Body of pancreas (tissue), 4 donors: ENCODE data around the gene KAT6B. TPM values are rescaled to one million over a fixed set of nuclear protein-coding genes. Genes with fewer than 3 reads are reported as not detected.
"Not testable (repeated sequence)": the region's sequence is repeated elsewhere in the genome, so short reads cannot be mapped to it uniquely, and the experiment has no call there.

Experiments used
- ATAC-seq: fragments of 150-250 bp; one replicate; pipeline ENCODE4 v1.9.1; 2016
- DNase-seq, 4 donors: peaks; one replicate each; pipeline ENCODE4 v3.0.0-alpha.2; 2019
- H3K27ac ChIP-seq, 4 donors: fragments of 200-600 bp; sonication (generic); 1 replicate in 3 of 4; 2 replicates in 1 of 4; pipeline versions ENCODE4 v1.5.1 to v1.6.1; 2016 to 2019; ENCODE audit warnings: mild to moderate bottlenecking in 1 of 4, mixed read lengths in 1 of 4, moderate library complexity in 1 of 4
- H3K27me3 ChIP-seq, 2 donors: fragments of 200-600 bp; sonication (generic); one replicate each; pipeline ENCODE4 v1.6.0; 2016; ENCODE audit warnings: mild to moderate bottlenecking in 1 of 2
- H3K36me3 ChIP-seq, 2 donors: fragments of 200-600 bp; sonication (generic); replicated peaks in 1 of 2; 2 replicates each; pipeline ENCODE4 v1.5.1; 2016; ENCODE audit warnings: low read depth in 2 of 2; ENCODE audit not compliant: insufficient read depth in 1 of 2
- H3K4me1 ChIP-seq: fragments of 200-600 bp; sonication (generic); one replicate; pipeline ENCODE4 v1.6.0; 2016
- H3K4me3 ChIP-seq, 2 donors: fragments of 200-600 bp; sonication (generic); 1 replicate in 1 of 2; 2 replicates in 1 of 2; pipeline ENCODE4 v1.5.1; 2016 to 2019
- H3K9me3 ChIP-seq, 3 donors: fragments of 200-600 bp; sonication (generic); 1 replicate in 2 of 3; 2 replicates in 1 of 3; pipeline ENCODE4 v1.5.1; 2016
- CTCF ChIP-seq, 7 experiments: fragments of 450-650 bp in 4 of 7; fragments of 200-600 bp in 3 of 7; sonication (generic) in 3 of 7; IDR thresholded peaks; one replicate each; pipeline ENCODE4 v1.5.1; 2016 to 2019; ENCODE audit warnings: antibody characterized with exemption in 7 of 7
- POLR2A ChIP-seq, 3 donors: fragments of 450-650 bp; IDR thresholded peaks; one replicate each; pipeline ENCODE4 v1.6.1; 2016; ENCODE audit warnings: antibody characterized with exemption in 3 of 3, mild to moderate bottlenecking in 2 of 3
- WGBS, 2 donors: methylation state at CpG; one replicate each; pipeline ENCODE4 v1.1.5; 2017; 5-methylcytosine and 5-hydroxymethylcytosine counted together
- intact Hi-C: fragments of 100-400 bp; cut with DNase I; formaldehyde crosslinking; loops from one replicate; pipeline ENCODE4 v1.15.1; 2023
- total RNA-seq, 2 donors: library from RNA; depleted of rRNA; stranded (reverse); fragments of >200 nt; gene quantifications; one replicate each; pipeline ENCODE4 v1.1.0, GENCODE V29; 2016

Gene KAT6B
- total RNA-seq, 2 donors from 2014 or later: 39.9 to 45.9 TPM

- Histone ChIP-seq H3K9me3 (no peaks in the 10 kb centered on the region), H3K27ac (no peak overlapping the region), H3K4me3 (no peak overlapping the region), H3K4me1 (peaks cover 5% of the 10 kb centered on the region), H3K27me3 (no peaks in the 10 kb centered on the region), H3K36me3 (no peaks in the 10 kb centered on the region)
- TF ChIP-seq POLR2A (IDR thresholded peaks at IDR 0.05) (no peak), CTCF (IDR thresholded peaks at IDR 0.05) (no peak)
- intact Hi-C loops: no loop called here
- 77 to 93% methylated on average over 5 of the region's 5 CpGs for WGBS, 2 donors
- DNase-seq: no peak
- no peak for ATAC-seq
Measured at GRCh38 chr10:74787457-74787856, 38.9 kb upstream of the KAT6B start.

GRCh38 chr10:74791979-74792378, 34.4 kb upstream of the KAT6B start:
- H3K36me3 ChIP-seq, H3K4me3 ChIP-seq, H3K4me1 ChIP-seq, H3K27ac ChIP-seq, H3K9me3 ChIP-seq, DNase-seq, ATAC-seq, intact Hi-C loops, H3K27me3 ChIP-seq: not testable (repeated sequence)
- WGBS, 2 donors: 91 to 98% methylated on average over 5 of the region's 5 CpGs

GRCh38 chr10:74792726-74793125, 33.7 kb upstream of the KAT6B start:
- H3K27me3 ChIP-seq: no peaks in the 10 kb centered on the region
- TF ChIP-seq POLR2A (IDR thresholded peaks at IDR 0.05): no peak
- TF ChIP-seq CTCF (IDR thresholded peaks at IDR 0.05): no peak

GRCh38 chr10:74793240-74793639, 33.2 kb upstream of the KAT6B start:
- H3K9me3 ChIP-seq, H3K4me1 ChIP-seq, intact Hi-C loops, H3K36me3 ChIP-seq, H3K27me3 ChIP-seq, H3K27ac ChIP-seq, ATAC-seq, DNase-seq, H3K4me3 ChIP-seq: not testable (repeated sequence)
- 95 to 100% methylated on average over 1 of the region's 1 CpG for WGBS, 2 donors

More at GRCh38 chr10:74792726-74793125, 33.7 kb upstream of the KAT6B start:
- no peak for DNase-seq
- Histone ChIP-seq H3K4me3 (no peak overlapping the region), H3K9me3 (no peaks in the 10 kb centered on the region), H3K36me3 (no peaks in the 10 kb centered on the region), H3K4me1 (no peaks in the 10 kb centered on the region), H3K27ac (no peak overlapping the region)
- no peak for ATAC-seq
- intact Hi-C loops: no loop called here

GRCh38 chr10:74794531-74794930, 31.9 kb upstream of the KAT6B start:
- no peak for ATAC-seq
- intact Hi-C loops: no loop called here
- 71 to 73% methylated on average over 1 of the region's 1 CpG for WGBS, 2 donors
- no peak overlapping the region for H3K27ac ChIP-seq
- TF ChIP-seq CTCF (IDR thresholded peaks at IDR 0.05) (no peak), POLR2A (IDR thresholded peaks at IDR 0.05) (no peak)
- no peak overlapping the region for H3K4me3 ChIP-seq
- H3K9me3 ChIP-seq: no peaks in the 10 kb centered on the region
- no peaks in the 10 kb centered on the region for H3K27me3 ChIP-seq
- H3K4me1 ChIP-seq: no peaks in the 10 kb centered on the region
- no peak for DNase-seq
- no peaks in the 10 kb centered on the region for H3K36me3 ChIP-seq

- Histone ChIP-seq H3K4me3 (no peak overlapping the region), H3K36me3 (no peaks in the 10 kb centered on the region), H3K9me3 (no peaks in the 10 kb centered on the region), H3K4me1 (no peaks in the 10 kb centered on the region), H3K27me3 (no peaks in the 10 kb centered on the region), H3K27ac (no peak overlapping the region)
- 88 to 100% methylated on average over 1 of the region's 1 CpG for WGBS, 2 donors
- DNase-seq (no peak), ATAC-seq (no peak)
- TF ChIP-seq CTCF (IDR thresholded peaks at IDR 0.05) (no peak), POLR2A (IDR thresholded peaks at IDR 0.05) (no peak)
- intact Hi-C loops: no loop called here
Measured at GRCh38 chr10:74797550-74797949, 28.9 kb upstream of the KAT6B start.
